ENCODE results near the gene ACP2.

GRCh38 chr11:47258317-47258902, 9.8 kb upstream of the ACP2 start:
- TF ChIP-seq, protein P1, sequence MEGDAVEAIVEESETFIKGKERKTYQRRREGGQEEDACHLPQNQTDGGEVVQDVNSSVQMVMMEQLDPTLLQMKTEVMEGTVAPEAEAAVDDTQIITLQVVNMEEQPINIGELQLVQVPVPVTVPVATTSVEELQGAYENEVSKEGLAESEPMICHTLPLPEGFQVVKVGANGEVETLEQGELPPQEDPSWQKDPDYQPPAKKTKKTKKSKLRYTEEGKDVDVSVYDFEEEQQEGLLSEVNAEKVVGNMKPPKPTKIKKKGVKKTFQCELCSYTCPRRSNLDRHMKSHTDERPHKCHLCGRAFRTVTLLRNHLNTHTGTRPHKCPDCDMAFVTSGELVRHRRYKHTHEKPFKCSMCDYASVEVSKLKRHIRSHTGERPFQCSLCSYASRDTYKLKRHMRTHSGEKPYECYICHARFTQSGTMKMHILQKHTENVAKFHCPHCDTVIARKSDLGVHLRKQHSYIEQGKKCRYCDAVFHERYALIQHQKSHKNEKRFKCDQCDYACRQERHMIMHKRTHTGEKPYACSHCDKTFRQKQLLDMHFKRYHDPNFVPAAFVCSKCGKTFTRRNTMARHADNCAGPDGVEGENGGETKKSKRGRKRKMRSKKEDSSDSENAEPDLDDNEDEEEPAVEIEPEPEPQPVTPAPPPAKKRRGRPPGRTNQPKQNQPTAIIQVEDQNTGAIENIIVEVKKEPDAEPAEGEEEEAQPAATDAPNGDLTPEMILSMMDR (conservative IDR thresholded peaks at IDR 0.05 in 1 of 2, IDR thresholded peaks at IDR 0.05 in 1 of 2; ENCODE audit: extremely low read depth in 1 of 2, insufficient read depth in 1 of 2, low read depth in 1 of 2, low read length in 2 of 2) = no peak
- TF ChIP-seq EZH2 (IDR thresholded peaks at IDR 0.05; ENCODE audit: borderline replicate concordance, low read length) = no peak
